Liver (tissue), 9 donors: ENCODE measurements around the gene FREM2. TPM values are rescaled to one million over a fixed set of nuclear protein-coding genes. Genes with fewer than 3 reads are reported as not detected.

Experiments used
- DNase-seq: peaks from one replicate; pipeline ENCODE4 v3.0.0-alpha.2; 2017; ENCODE audit warnings: low spot score
- H3K27ac ChIP-seq, 2 donors: one replicate each; pipeline ENCODE4 v1.7.0; 2013; ENCODE audit warnings: inconsistent platforms in 2 of 2, low read length in 2 of 2, control low read depth in 1 of 2, low read depth in 1 of 2, mild to moderate bottlenecking in 1 of 2
- H3K27me3 ChIP-seq, 4 donors: one replicate each; pipeline versions ENCODE4 v1.6.1 to v1.7.0; 2013; ENCODE audit warnings: low read length in 3 of 4, inconsistent platforms in 1 of 4, mild to moderate bottlenecking in 1 of 4, moderate library complexity in 1 of 4; ENCODE audit not compliant: control insufficient read depth in 4 of 4, insufficient read depth in 4 of 4
- H3K36me3 ChIP-seq, 4 donors: one replicate each; pipeline versions ENCODE4 v1.6.1 to v1.7.0; 2013; ENCODE audit warnings: low read length in 3 of 4, mild to moderate bottlenecking in 3 of 4, low read depth in 1 of 4, moderate library complexity in 1 of 4; ENCODE audit not compliant: control insufficient read depth in 4 of 4, insufficient read depth in 3 of 4
- H3K4me1 ChIP-seq, 4 donors: one replicate each; pipeline versions ENCODE4 v1.6.1 to v1.7.0; 2013; ENCODE audit warnings: low read length in 3 of 4, mild to moderate bottlenecking in 3 of 4, moderate library complexity in 1 of 4; ENCODE audit not compliant: control insufficient read depth in 4 of 4, insufficient read depth in 4 of 4
- H3K4me3 ChIP-seq, 3 donors: one replicate each; pipeline versions ENCODE4 v1.6.1 to v1.7.0; 2013; ENCODE audit warnings: low read length in 3 of 3, control low read depth in 1 of 3, low read depth in 1 of 3, mild to moderate bottlenecking in 1 of 3
- H3K9ac ChIP-seq, 2 donors: one replicate each; pipeline ENCODE4 v1.7.0; 2013; ENCODE audit warnings: low read length in 2 of 2, mild to moderate bottlenecking in 2 of 2, moderate library complexity in 2 of 2, control low read depth in 1 of 2, low read depth in 1 of 2
- H3K9me3 ChIP-seq, 4 donors: one replicate each; pipeline versions ENCODE4 v1.6.1 to v1.7.0; 2013; ENCODE audit warnings: low read length in 3 of 4; ENCODE audit not compliant: control insufficient read depth in 4 of 4
- ATF3 ChIP-seq: IDR thresholded peaks from 2 replicates; pipeline ENCODE4 v1.6.1; 2016; ENCODE audit warnings: antibody characterized with exemption
- CTCF ChIP-seq: fragments of 150-350 bp; IDR thresholded peaks from 2 replicates; pipeline ENCODE4 v1.5.1; 2017; ENCODE audit warnings: improper control_type of control experiment, low read depth, low read length; ENCODE audit not compliant: missing input control
- EGR1 ChIP-seq, 2 donors: IDR thresholded peaks; 2 replicates each; pipeline ENCODE4 v1.6.1; 2016 to 2018; ENCODE audit warnings: antibody characterized with exemption in 2 of 2, low read depth in 2 of 2
- FOXA1 ChIP-seq: IDR thresholded peaks from 2 replicates; pipeline ENCODE4 v1.6.1; 2016; ENCODE audit warnings: antibody characterized with exemption
- FOXA2 ChIP-seq: IDR thresholded peaks from 2 replicates; pipeline ENCODE4 v1.6.1; 2016; ENCODE audit warnings: antibody characterized with exemption
- GABPA ChIP-seq, 2 donors: IDR thresholded peaks in 1 of 2; conservative IDR thresholded peaks in 1 of 2; 2 replicates each; pipeline ENCODE4 v1.6.1; 2016; ENCODE audit warnings: antibody characterized with exemption in 2 of 2, mild to moderate bottlenecking in 1 of 2, moderate library complexity in 1 of 2
- HNF4A ChIP-seq, 2 donors: conservative IDR thresholded peaks; 2 replicates each; pipeline ENCODE4 v1.6.1; 2016; ENCODE audit warnings: antibody characterized with exemption in 2 of 2, mild to moderate bottlenecking in 2 of 2
- HNF4G ChIP-seq: IDR thresholded peaks from 2 replicates; pipeline ENCODE4 v1.6.1; 2016; ENCODE audit warnings: antibody characterized with exemption
- JUND ChIP-seq, 2 donors: IDR thresholded peaks; 2 replicates each; pipeline ENCODE4 v1.6.1; 2016; ENCODE audit warnings: antibody characterized with exemption in 2 of 2
- MAX ChIP-seq: IDR thresholded peaks from 2 replicates; pipeline ENCODE4 v1.6.1; 2016; ENCODE audit warnings: antibody characterized with exemption
- RAD21 ChIP-seq, 2 donors: IDR thresholded peaks; 2 replicates each; pipeline ENCODE4 v1.6.1; 2016; ENCODE audit warnings: antibody characterized with exemption in 2 of 2, mild to moderate bottlenecking in 2 of 2
- REST ChIP-seq: IDR thresholded peaks from 2 replicates; pipeline ENCODE4 v1.6.1; 2016; ENCODE audit warnings: antibody characterized with exemption, mild to moderate bottlenecking
- RXRA ChIP-seq, 2 donors: IDR thresholded peaks; 2 replicates each; pipeline ENCODE4 v1.6.1; 2017 to 2018; ENCODE audit warnings: antibody characterized with exemption in 2 of 2, mild to moderate bottlenecking in 1 of 2
- SP1 ChIP-seq: IDR thresholded peaks from 2 replicates; pipeline ENCODE4 v1.6.1; 2018; ENCODE audit warnings: antibody characterized with exemption, mild to moderate bottlenecking
- TAF1 ChIP-seq: conservative IDR thresholded peaks from 2 replicates; pipeline ENCODE4 v1.6.1; 2016; ENCODE audit warnings: antibody characterized with exemption, mild to moderate bottlenecking
- ZBTB33 ChIP-seq: IDR thresholded peaks from 2 replicates; pipeline ENCODE4 v1.6.1; 2016; ENCODE audit warnings: antibody characterized with exemption
- WGBS: extraction: QIAGEN DNeasy Blood & Tissue Kit; methylation state at CpG from one replicate; pipeline ENCODE4 v1.1.7; 2013; 5-methylcytosine and 5-hydroxymethylcytosine counted together
- polyA plus RNA-seq, 2 donors: library from polyadenylated mRNA; stranded (reverse) in 1 of 2; unstranded in 1 of 2; fragments of 200-250 nt in 1 of 2; fragments of >200 nt in 1 of 2; fragmentation: Nextera tagmentation in 1 of 2; extraction: Ambion mirVana in 1 of 2; gene quantifications; one replicate each; pipeline versions ENCODE4 v1.2.1 to v1.2.3, GENCODE V29; 2013 to 2015
- total RNA-seq, 2 donors: library from RNA; depleted of rRNA; stranded (reverse); fragments of >200 nt; gene quantifications; one replicate each; pipeline ENCODE4 v1.2.3, GENCODE V29; 2014
- donor health status: healthy.
- donor health status: healthy.
- donor health status: healthy.
- donor health status: healthy.
- donor health status: healthy.

Gene FREM2
- total and polyA plus RNA-seq, 4 donors, result 0.17 to 1.7 (median 0.37) TPM

GRCh38 chr13:38850868-38851626 lies 164.2 kb downstream of the FREM2 start:
- no peak for DNase-seq
- H3K9ac ChIP-seq, result no peak overlapping the region
- H3K27me3 ChIP-seq, result no peaks in the 10 kb centered on the region
- no peak overlapping the region for H3K4me3 ChIP-seq
- H3K4me1 ChIP-seq, result peaks cover 0 to 5% (median 3%) of the 10 kb centered on the region in 4 donors
- no peak overlapping the region for H3K27ac ChIP-seq
- TF ChIP-seq JUND (IDR thresholded peaks at IDR 0.05) (no peak), FOXA2 (no peak), EGR1 (IDR thresholded peaks at IDR 0.05; ENCODE audit: low read depth in 2 of 2) (no peak), CTCF (no peak), SP1 (no peak), RAD21 (IDR thresholded peaks at IDR 0.05) (no peak), ZBTB33 (no peak), ATF3 (no peak), MAX (no peak), GABPA (IDR thresholded peaks at IDR 0.05 in 1 of 2, conservative IDR thresholded peaks at IDR 0.05 in 1 of 2) (no peak), FOXA1 (no peak), TAF1 (no peak), RXRA (IDR thresholded peaks at IDR 0.05) (no peak), REST (no peak)
- 83% methylated on average over 5 of the region's 5 CpGs for WGBS
- H3K36me3 ChIP-seq, result no peaks in the 10 kb centered on the region
- H3K9me3 ChIP-seq, result no peaks in the 10 kb centered on the region

GRCh38 chr13:38854226-38854625 lies 167.3 kb downstream of the FREM2 start:
- H3K4me3 ChIP-seq, result no peak overlapping the region
- no peaks in the 10 kb centered on the region for H3K27me3 ChIP-seq
- TF ChIP-seq HNF4G (no peak), REST (no peak), HNF4A (conservative IDR thresholded peaks at IDR 0.05) (no peak), TAF1 (no peak), GABPA (IDR thresholded peaks at IDR 0.05 in 1 of 2, conservative IDR thresholded peaks at IDR 0.05 in 1 of 2) (no peak), RXRA (IDR thresholded peaks at IDR 0.05) (no peak), ATF3 (no peak)
- H3K36me3 ChIP-seq, result no peaks in the 10 kb centered on the region
- no peaks in the 10 kb centered on the region for H3K9me3 ChIP-seq
- H3K9ac ChIP-seq, result no peak overlapping the region
- H3K27ac ChIP-seq, result no peak overlapping the region
- no peak for DNase-seq
- no peaks in the 10 kb centered on the region for H3K4me1 ChIP-seq
- 68% methylated on average over 3 of the region's 3 CpGs for WGBS
